HG02763 (cell line): ENCODE measurements around the gene CDK10.
"Not testable (repeated sequence)": the region's sequence is repeated elsewhere in the genome, so short reads cannot be mapped to it uniquely, and the experiment has no call there.

ENCODE experiments used
- ATAC-seq: cut with Tn5 transposase; IDR thresholded peaks from one replicate; pipeline ENCODE4 v1.9.1; 2021; ENCODE audit warnings: mild to moderate bottlenecking, moderate library complexity; ENCODE audit not compliant: unreplicated experiment

The CDK10 gene

DNA sequence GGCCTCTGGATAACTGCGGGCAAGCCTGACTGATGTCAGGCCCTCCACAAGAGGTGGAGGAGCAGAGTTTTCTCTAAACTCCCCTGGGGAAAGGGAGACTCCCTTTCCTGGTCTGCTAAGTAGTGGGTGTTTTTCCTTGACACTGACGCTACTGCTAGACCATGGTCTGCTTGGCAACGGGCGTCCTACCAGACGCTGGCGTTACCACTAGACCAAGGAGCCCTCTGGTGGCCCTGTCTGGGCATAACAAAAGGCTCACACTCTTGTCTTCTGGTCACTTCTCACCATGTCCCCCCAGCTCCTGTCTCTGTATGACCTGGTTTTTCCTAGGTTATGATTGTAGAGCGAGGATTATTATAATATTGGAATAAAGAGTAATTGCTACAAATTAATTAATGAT lies 19.5 kb upstream of the CDK10 start:
- not testable (repeated sequence) for ATAC-seq

GRCh38 chr16:89667633-89668032 lies 18.9 kb upstream of the CDK10 start:
- no peak for ATAC-seq

DNA sequence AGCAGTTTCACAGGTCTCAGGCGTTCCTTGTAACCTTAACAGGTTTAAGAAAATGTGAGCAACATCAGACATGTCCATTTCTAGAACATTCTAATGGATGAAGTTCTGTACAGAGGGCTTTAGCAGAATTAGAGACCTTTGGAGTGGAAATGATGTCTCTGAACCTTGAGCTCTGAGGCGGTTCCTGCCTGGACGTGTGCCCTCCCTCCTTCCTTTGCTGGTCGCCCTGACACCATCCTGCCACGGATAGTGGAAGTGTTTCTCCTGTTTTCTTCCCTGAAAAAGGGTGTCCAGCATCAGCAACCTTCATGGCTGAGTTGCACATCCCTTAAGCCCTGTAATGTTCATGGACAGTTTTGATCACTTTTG lies 17.7 kb upstream of the CDK10 start:
- no peak for ATAC-seq

DNA sequence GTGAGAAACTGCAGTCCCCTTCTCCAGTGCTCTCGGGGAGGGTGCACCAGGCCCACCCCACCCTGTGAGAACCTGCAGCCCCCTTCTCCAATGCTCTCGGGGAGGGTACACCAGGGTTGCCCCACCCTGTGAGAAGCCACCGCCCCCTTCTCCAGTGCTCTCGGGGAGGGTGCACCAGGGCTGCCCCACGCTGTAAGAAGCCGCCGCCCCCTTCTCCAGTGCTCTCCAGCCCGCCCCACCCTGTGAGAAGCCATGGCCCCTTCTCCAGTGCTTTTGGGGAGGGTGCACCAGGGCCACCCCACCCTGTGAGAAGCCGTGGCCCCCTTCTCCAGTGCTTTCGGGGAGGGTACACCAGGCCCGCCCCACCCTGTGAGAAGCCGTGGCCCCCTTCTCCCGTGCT lies 16.7 kb upstream of the CDK10 start:
- no peak for ATAC-seq

GRCh38 chr16:89670496-89671431 lies 15.7 kb upstream of the CDK10 start:
- ATAC-seq = no peak

DNA sequence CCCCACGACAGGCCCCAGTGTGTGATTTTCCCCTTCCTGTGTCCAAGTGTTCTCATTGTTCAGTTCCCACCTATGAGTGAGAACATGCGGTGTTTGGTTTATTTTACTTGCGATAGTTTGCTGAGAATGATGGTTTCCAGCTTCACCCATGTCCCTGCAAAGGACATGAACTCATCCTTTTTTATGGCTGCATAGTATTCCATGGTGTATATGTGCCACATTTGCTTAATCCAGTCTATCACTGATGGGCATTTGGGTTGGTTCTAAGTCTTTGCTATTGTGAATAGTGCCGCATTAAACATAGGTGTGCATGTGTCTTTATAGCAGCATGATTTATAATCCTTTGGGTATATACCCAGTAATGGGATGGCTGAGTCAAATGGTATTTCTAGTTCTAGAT lies 14.9 kb upstream of the CDK10 start:
- ATAC-seq = not testable (repeated sequence)

- ATAC-seq = no peak
These were observed 14.1 kb upstream of the CDK10 start for GRCh38 chr16:89672177-89672941.

- no peak for ATAC-seq
These were observed 8.2 kb upstream of the CDK10 start for GRCh38 chr16:89678258-89678657.

DNA sequence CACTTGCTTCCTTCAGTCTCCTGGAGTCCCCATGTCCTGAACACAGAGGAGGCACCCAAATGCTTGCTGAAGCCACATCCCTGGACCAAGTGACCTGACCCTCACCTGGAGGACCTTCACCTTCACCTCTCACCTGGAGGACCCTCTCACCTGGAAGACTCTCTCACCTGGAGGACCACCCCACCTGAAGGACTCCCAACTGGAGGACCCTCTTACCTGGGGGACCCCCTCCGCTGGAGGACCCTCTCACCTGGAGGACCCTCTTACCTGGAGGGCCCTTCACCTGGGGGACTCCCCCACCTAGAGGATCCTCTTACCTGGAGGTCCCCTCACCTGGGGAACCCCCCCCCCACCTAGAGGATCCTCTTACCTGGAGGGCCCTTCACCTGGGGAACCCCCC lies 573 bp upstream of the CDK10 start:
- ATAC-seq = no peak

GRCh38 chr16:89687092-89687940 lies 827 bp downstream of the CDK10 start:
- ATAC-seq = peak; percentile 48

DNA sequence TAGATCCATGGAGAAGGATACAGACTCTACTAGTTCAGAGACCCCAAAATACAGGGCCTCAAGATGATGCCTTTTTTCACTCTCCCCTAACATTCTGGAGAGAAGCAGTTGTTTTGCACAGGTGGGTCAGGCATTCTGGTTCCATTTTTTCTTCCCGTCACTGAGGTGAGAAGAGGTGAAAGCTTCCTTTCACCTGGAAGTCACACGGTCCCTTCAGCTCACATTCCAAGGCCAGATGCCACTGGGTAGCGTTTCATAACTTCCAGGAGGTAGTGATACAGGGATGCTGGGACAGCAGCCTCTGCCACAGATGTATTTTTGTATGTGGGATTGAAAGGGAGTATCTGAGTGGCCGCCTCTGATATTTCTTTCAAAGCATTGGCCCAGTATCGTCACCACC lies 1.9 kb downstream of the CDK10 start:
- no peak for ATAC-seq

DNA sequence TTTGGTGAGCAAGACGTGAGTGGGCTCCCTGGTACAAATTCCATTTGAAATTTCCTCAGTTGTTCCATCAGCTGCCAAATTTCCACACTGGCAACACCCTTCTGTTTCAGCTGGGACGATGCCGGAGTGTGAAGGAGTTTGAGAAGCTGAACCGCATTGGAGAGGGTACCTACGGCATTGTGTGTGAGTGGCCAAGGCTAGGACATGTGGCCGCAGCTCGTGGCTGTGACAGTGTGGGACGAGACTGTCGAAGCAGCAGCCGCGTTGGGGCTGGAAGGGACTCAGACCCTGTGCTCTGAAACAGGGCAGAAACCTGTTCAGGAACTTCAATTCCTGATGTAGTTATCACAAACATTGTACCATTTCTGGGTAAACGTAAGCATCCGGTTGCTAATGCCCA lies 2.7 kb downstream of the CDK10 start:
- no peak for ATAC-seq

DNA sequence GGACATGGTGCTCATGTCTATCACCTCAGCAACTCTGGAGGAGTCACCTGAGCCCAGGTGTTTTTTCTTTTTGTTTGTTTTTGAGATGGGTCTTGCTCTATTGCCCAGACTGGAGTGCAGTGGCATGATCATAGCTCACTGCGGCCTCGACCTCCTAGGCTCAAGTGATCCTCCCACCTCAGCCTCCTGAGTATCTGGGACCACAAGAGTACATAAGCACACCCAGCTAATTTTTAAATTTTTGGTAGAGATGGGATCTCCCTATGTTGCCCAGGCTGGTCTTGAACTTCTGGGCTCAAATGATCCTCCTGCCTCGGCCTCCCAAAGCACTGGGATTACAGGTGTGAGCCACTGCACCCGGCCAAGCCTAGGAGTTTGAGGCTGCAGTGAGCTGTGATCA lies 3.1 kb downstream of the CDK10 start:
- ATAC-seq = not testable (repeated sequence)

DNA sequence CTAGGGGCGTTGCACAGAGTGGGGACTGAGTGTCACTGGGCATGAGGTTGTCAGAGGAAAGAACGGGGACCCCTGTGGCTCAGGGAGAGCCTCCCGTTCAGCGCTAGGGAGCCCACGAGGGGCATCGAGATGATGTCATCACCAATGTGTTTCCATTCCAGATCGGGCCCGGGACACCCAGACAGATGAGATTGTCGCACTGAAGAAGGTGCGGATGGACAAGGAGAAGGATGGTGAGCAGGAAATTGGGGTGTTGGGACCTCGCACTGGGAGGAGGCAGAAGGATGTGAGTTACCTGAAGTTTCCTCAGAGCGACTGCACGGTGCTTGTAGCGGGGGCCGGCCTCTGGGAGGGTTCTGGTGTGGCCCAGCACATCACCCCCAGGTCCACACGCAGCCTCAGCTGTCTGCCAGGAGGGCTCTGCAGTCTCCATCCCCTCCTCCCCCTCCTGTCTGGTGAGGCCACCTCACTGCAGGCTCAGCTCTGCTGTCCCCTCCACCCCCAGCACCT lies 4.0 kb downstream of the CDK10 start:
- no peak for ATAC-seq

- no peak for ATAC-seq
These were observed 4.9 kb downstream of the CDK10 start for GRCh38 chr16:89691231-89691985.

DNA sequence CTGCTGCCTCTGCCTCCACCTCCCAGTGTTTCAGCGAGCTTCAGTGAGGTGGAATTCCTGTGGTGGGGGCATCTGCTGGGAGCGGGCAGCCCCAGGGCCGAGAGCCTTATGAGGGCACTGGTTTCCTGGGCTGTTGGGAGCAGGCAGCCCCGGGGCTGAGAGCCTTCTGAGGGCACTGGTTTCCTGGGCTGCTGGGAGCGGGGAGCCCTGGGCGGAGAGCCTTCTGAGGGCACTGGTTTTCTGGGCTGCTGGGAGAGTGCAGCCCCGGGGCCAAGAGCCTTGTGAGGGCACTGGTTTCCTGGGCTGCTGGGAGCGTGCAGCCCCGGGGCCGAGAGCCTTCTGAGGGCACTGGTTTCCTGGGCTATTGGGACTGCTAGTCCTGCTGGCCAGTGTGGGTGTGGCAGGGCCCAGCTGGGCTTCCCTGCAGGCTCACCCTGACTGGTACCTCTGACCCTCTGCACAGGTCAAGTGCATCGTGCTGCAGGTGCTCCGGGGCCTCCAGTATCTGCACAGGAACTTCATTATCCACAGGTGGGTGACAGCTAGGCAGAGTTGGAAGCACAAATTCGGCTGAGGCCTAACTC lies 5.6 kb downstream of the CDK10 start:
- ATAC-seq = no peak

DNA sequence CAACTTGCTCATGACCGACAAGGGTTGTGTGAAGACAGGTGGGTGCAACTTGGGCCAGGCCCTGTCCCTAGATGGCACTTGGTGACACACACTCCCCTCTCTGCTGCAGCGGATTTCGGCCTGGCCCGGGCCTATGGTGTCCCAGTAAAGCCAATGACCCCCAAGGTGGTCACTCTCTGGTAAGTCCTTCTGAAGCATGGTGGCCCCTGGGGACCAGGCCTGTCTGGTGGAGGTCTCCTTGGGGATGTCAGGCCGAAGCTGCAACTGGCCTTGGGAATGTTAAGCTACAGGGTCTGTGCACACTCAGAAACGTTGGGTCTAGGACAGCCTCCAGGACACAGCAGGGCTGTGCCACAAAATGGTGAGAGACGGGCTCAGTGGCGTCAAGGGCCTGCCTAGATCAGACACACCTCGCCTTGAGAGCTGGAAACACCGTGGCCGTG lies 6.8 kb downstream of the CDK10 start:
- no peak for ATAC-seq

GRCh38 chr16:89693931-89694783 lies 7.7 kb downstream of the CDK10 start:
- no peak for ATAC-seq

GRCh38 chr16:89694784-89695085 lies 8.2 kb downstream of the CDK10 start:
- not testable (repeated sequence) for ATAC-seq
